Thyroid gland (tissue), 4 donors: ENCODE measurements around the gene CTNNBL1. TPM values are rescaled to one million over a fixed set of nuclear protein-coding genes. Genes with fewer than 3 reads are reported as not detected.

Experiments used
- DNase-seq, 2 donors: peaks; one replicate each; pipeline ENCODE4 v3.0.0-alpha.2; 2019
- H3K27ac ChIP-seq, 3 donors: fragments of 200-600 bp; sonication (generic); 1 replicate in 2 of 3; 2 replicates in 1 of 3; pipeline ENCODE4 v1.5.1; 2016 to 2019; ENCODE audit warnings: mild to moderate bottlenecking in 1 of 3, moderate library complexity in 1 of 3
- H3K27me3 ChIP-seq: fragments of 200-600 bp; sonication (generic); one replicate; pipeline ENCODE4 v1.5.1; 2019
- H3K36me3 ChIP-seq, 2 donors: fragments of 200-600 bp; sonication (generic); one replicate each; pipeline ENCODE4 v1.5.1; 2016 to 2019
- H3K4me1 ChIP-seq, 2 donors: fragments of 200-600 bp; sonication (generic); one replicate each; pipeline ENCODE4 v1.5.1; 2017 to 2019
- H3K4me3 ChIP-seq, 3 donors: fragments of 200-600 bp; sonication (generic); replicated peaks in 1 of 3; 1 replicate in 2 of 3; 2 replicates in 1 of 3; pipeline ENCODE4 v1.5.1; 2016; ENCODE audit warnings: mild to moderate bottlenecking in 1 of 3
- H3K9me3 ChIP-seq: fragments of 200-600 bp; sonication (generic); one replicate; pipeline ENCODE4 v1.5.1; 2017
- POLR2A ChIP-seq, 2 donors: fragments of 450-650 bp; IDR thresholded peaks; one replicate each; pipeline ENCODE4 v1.6.1; 2017; ENCODE audit warnings: antibody characterized with exemption in 2 of 2, mild to moderate bottlenecking in 2 of 2, moderate library complexity in 1 of 2
- WGBS, 2 donors: methylation state at CpG; one replicate each; pipeline ENCODE4 v1.1.5; 2017; 5-methylcytosine and 5-hydroxymethylcytosine counted together
- intact Hi-C: fragments of 100-400 bp; cut with DNase I; formaldehyde crosslinking; loops from one replicate; pipeline ENCODE4 v1.15.1; 2023
- total RNA-seq, 4 donors: library from RNA; depleted of rRNA; stranded (reverse); fragments of >200 nt; gene quantifications; one replicate each; pipeline ENCODE4 v1.2.3, GENCODE V29; 2016
- TF ChIP-seq, protein P1 (sequence below), 6 experiments: fragments of 200-600 bp in 3 of 6; fragments of 450-650 bp in 3 of 6; sonication (generic) in 3 of 6; IDR thresholded peaks; one replicate each; pipeline ENCODE4 v1.5.1; 2016 to 2019; ENCODE audit warnings: antibody characterized with exemption in 6 of 6, mild to moderate bottlenecking in 2 of 6, inconsistent platforms in 1 of 6, moderate library complexity in 1 of 6

The CTNNBL1 gene
- total RNA-seq, 4 donors from 2014 or later = 22.3 to 31.2 (median 24.6) TPM

GRCh38 chr20:37911261-37911660, 217.4 kb downstream of the CTNNBL1 start:
- Histone ChIP-seq H3K27me3 (peaks cover 5% of the 10 kb centered on the region), H3K4me1 (peaks cover 3 to 12% of the 10 kb centered on the region in 2 donors), H3K9me3 (no peaks in the 10 kb centered on the region), H3K36me3 (no peaks in the 10 kb centered on the region), H3K27ac (no peak overlapping the region), H3K4me3 (no peak overlapping the region)
- intact Hi-C loops = no loop called here
- no peak for TF ChIP-seq POLR2A (IDR thresholded peaks at IDR 0.05)
- TF ChIP-seq, protein P1, sequence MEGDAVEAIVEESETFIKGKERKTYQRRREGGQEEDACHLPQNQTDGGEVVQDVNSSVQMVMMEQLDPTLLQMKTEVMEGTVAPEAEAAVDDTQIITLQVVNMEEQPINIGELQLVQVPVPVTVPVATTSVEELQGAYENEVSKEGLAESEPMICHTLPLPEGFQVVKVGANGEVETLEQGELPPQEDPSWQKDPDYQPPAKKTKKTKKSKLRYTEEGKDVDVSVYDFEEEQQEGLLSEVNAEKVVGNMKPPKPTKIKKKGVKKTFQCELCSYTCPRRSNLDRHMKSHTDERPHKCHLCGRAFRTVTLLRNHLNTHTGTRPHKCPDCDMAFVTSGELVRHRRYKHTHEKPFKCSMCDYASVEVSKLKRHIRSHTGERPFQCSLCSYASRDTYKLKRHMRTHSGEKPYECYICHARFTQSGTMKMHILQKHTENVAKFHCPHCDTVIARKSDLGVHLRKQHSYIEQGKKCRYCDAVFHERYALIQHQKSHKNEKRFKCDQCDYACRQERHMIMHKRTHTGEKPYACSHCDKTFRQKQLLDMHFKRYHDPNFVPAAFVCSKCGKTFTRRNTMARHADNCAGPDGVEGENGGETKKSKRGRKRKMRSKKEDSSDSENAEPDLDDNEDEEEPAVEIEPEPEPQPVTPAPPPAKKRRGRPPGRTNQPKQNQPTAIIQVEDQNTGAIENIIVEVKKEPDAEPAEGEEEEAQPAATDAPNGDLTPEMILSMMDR (IDR thresholded peaks at IDR 0.05) = no peak
- WGBS, 2 donors = 57 to 61% methylated on average over 7 to 9 of the region's 9 CpGs
- no peak for DNase-seq

DNA sequence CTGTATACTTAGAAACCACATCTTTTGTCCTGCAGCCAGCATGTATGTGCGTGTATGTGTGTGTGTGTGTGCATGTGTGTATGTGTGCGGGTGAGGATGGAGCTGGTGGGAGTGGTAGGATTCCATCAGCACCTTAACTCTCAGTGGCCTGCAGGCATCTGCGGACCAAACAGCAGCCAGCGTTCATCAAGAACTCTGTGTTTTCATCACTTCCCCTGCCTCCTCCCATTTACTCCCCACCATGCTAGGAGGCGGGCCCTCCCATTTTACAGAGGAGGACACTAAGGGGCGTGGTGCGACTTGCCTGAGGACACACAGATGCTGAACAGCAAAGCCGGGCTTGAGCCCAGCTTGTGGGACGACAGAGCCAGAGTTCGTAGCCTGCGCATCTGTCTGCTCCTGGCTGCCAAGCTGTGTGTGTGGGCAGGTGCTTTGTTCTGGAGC, 218.0 kb downstream of the CTNNBL1 start:
- H3K9me3 ChIP-seq = no peaks in the 10 kb centered on the region
- DNase-seq = no peak
- intact Hi-C loops = no loop called here
- H3K36me3 ChIP-seq = no peaks in the 10 kb centered on the region
- 13 to 16% methylated on average over 6 to 8 of the region's 11 CpGs for WGBS, 2 donors
- H3K4me1 ChIP-seq = peaks cover 3 to 14% of the 10 kb centered on the region in 2 donors
- TF ChIP-seq, protein P1 (IDR thresholded peaks at IDR 0.05) = no peak
- TF ChIP-seq POLR2A (IDR thresholded peaks at IDR 0.05) = no peak
- H3K27ac ChIP-seq = no peak overlapping the region
- peaks cover 5% of the 10 kb centered on the region for H3K27me3 ChIP-seq
- no peak overlapping the region for H3K4me3 ChIP-seq

DNA sequence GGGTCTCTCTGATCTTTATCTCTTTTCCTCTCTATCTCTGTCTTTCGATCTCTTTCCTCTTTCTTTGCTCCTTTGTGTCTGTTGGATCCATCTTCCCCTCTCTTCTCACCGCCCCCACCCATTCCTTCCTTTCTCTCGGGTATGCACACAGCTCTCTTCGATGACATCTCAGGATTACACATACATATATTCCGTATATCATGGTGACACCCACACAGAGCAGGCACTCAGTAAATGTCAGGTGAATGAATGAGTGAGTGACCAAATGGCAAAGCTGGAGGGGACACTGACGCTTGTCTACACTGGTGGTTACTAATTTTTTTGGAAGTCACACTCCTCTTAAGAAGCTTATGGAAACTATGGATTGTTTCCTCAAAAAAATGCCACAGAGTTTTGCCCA, 219.0 kb downstream of the CTNNBL1 start:
- intact Hi-C loops = no loop called here
- 64 to 67% methylated on average over 6 of the region's 6 CpGs for WGBS, 2 donors
- no peak for TF ChIP-seq POLR2A (IDR thresholded peaks at IDR 0.05)
- TF ChIP-seq, protein P1 (IDR thresholded peaks at IDR 0.05) = no peak
- H3K27me3 ChIP-seq = peaks cover 5% of the 10 kb centered on the region
- H3K4me3 ChIP-seq = no peak overlapping the region
- no peak for DNase-seq
- H3K4me1 ChIP-seq = peaks cover 3 to 14% of the 10 kb centered on the region in 2 donors
- no peak overlapping the region for H3K27ac ChIP-seq
- H3K9me3 ChIP-seq = no peaks in the 10 kb centered on the region
- H3K36me3 ChIP-seq = no peaks in the 10 kb centered on the region

- intact Hi-C loops = no loop called here
- Histone ChIP-seq H3K27me3 (peaks cover 5% of the 10 kb centered on the region), H3K4me1 (peaks cover 3 to 14% of the 10 kb centered on the region in 2 donors), H3K9me3 (no peaks in the 10 kb centered on the region), H3K36me3 (no peaks in the 10 kb centered on the region), H3K4me3 (no peak overlapping the region), H3K27ac (no peak overlapping the region)
- 54% methylated on average over 18 to 19 of the region's 19 CpGs for WGBS, 2 donors
- DNase-seq = no peak
- TF ChIP-seq POLR2A (IDR thresholded peaks at IDR 0.05) = no peak
- TF ChIP-seq, protein P1 (IDR thresholded peaks at IDR 0.05) = no peak
These were observed 219.9 kb downstream of the CTNNBL1 start for GRCh38 chr20:37913567-37914366.

GRCh38 chr20:37914367-37914671, 220.5 kb downstream of the CTNNBL1 start:
- no peak for DNase-seq
- intact Hi-C loops = no loop called here
- no peak for TF ChIP-seq POLR2A (IDR thresholded peaks at IDR 0.05)
- TF ChIP-seq, protein P1 (IDR thresholded peaks at IDR 0.05) = no peak
- Histone ChIP-seq H3K4me3 (no peak overlapping the region), H3K36me3 (no peaks in the 10 kb centered on the region), H3K27ac (no peak overlapping the region), H3K4me1 (peaks cover 3 to 14% of the 10 kb centered on the region in 2 donors), H3K27me3 (peaks cover 5% of the 10 kb centered on the region), H3K9me3 (no peaks in the 10 kb centered on the region)
- WGBS, 2 donors = 30 to 32% methylated on average over 5 of the region's 5 CpGs
